GM12878 (cell line): ENCODE measurements around the gene TRRAP. TPM values are rescaled to one million over a fixed set of nuclear protein-coding genes. Genes with fewer than 3 reads are reported as not detected.

Experiments used
- ATAC-seq: fragments of 200-7000 bp; cut with Tn5 transposase; 3 replicates; pipeline ENCODE4 v1.9.1; 2020; ENCODE audit warnings: mild to moderate bottlenecking, moderate library complexity
- BruUV-seq: library from RNA; stranded (reverse); fragments of 400-500 nt; replicated peaks from 2 replicates; lab custom pipeline; 2021; lab: Mats Ljungman, UMichigan
- CTCF ChIA-PET: fragments of 300-600 bp; sonication (Branson Sonifier 250); formaldehyde crosslinking; extraction: SDS; loops from one replicate; lab custom pipeline; 2021; ENCODE audit warnings: inconsistent platforms; lab: Yijun Ruan, JAX
- POLR2A ChIA-PET: fragments of 350-600 bp; formaldehyde crosslinking; extraction: SDS; loops from one replicate; lab custom pipeline; 2021; ENCODE audit warnings: inconsistent platforms; lab: Charles Lee
- RAD21 ChIA-PET: fragments of 300-600 bp; sonication (Branson Sonifier 250); formaldehyde crosslinking; loops from one replicate; lab custom pipeline; 2023; ENCODE audit warnings: antibody characterized with exemption; ENCODE audit not compliant: unreplicated experiment; lab: Charles Lee
- SMC1A ChIA-PET: fragments of 300-600 bp; sonication (Branson Sonifier 250); formaldehyde crosslinking; loops from one replicate; lab custom pipeline; 2023; ENCODE audit not compliant: unreplicated experiment, uncharacterized antibody; lab: Charles Lee
- DNase-seq: peaks from one replicate; pipeline ENCODE4 v3.0.0-alpha.2; 2011; ENCODE audit warnings: low read depth, low spot score
- FAIRE-seq: peaks from 3 replicates; lab custom pipeline; 2011; peaks lifted over from hg19 to GRCh38; lab: Jason Lieb, UNC
- H2AFZ ChIP-seq: 2 replicates; pipeline ENCODE4 v1.6.0; 2011; ENCODE audit warnings: low read depth, low read length, control low read depth; ENCODE audit not compliant: control insufficient read depth
- H3K27ac ChIP-seq: 2 replicates; pipeline ENCODE4 v1.5.1; 2011; ENCODE audit warnings: control low read depth; ENCODE audit not compliant: control insufficient read depth, insufficient read depth
- H3K27me3 ChIP-seq, 2 experiments: replicated peaks in 1 of 2; 2 replicates each; pipeline versions ENCODE4 v1.6.0 to v1.6.1; 2011; ENCODE audit warnings: low read length in 1 of 2; ENCODE audit not compliant: control insufficient read depth in 2 of 2, insufficient read depth in 2 of 2
- H3K36me3 ChIP-seq, 2 experiments: 2 replicates each; pipeline ENCODE4 v1.5.1; 2011; ENCODE audit warnings: low read length in 1 of 2; ENCODE audit not compliant: control insufficient read depth in 2 of 2, insufficient read depth in 2 of 2
- H3K4me1 ChIP-seq: 2 replicates; pipeline ENCODE4 v1.6.1; 2011; ENCODE audit warnings: mild to moderate bottlenecking, low read length, moderate library complexity, mixed read lengths; ENCODE audit not compliant: control insufficient read depth, insufficient read depth
- H3K4me2 ChIP-seq: 2 replicates; pipeline ENCODE4 v1.6.0; 2011; ENCODE audit warnings: control low read depth; ENCODE audit not compliant: control insufficient read depth, insufficient read depth
- H3K4me3 ChIP-seq: fragments of 200-600 bp; sonication (generic); 2 replicates; pipeline ENCODE4 v1.5.1; 2016
- H3K79me2 ChIP-seq: 2 replicates; pipeline ENCODE4 v1.6.0; 2011; ENCODE audit warnings: low read length; ENCODE audit not compliant: control insufficient read depth, insufficient read depth
- H3K9ac ChIP-seq: 2 replicates; pipeline ENCODE4 v1.8.0; 2011; ENCODE audit warnings: low read length, control low read depth, mixed read lengths; ENCODE audit not compliant: control insufficient read depth, insufficient read depth
- H3K9me3 ChIP-seq: replicated peaks from 3 replicates; pipeline ENCODE4 v1.5.1; 2011; ENCODE audit warnings: mild to moderate bottlenecking, low read length; ENCODE audit not compliant: control insufficient read depth, insufficient read depth
- H4K20me1 ChIP-seq: 2 replicates; pipeline ENCODE4 v1.6.0; 2011; ENCODE audit not compliant: control insufficient read depth, insufficient read depth
- BACH1 ChIP-seq: fragments of 450-650 bp; IDR thresholded peaks from 2 replicates; pipeline ENCODE4 v1.6.1; 2017; ENCODE audit warnings: mild to moderate bottlenecking, borderline replicate concordance
- BHLHE40 ChIP-seq, 2 experiments: fragments of 450-650 bp in 1 of 2; IDR thresholded peaks; 2 replicates each; pipeline ENCODE4 v1.6.1; 2011 to 2017; ENCODE audit warnings: low read depth in 2 of 2, borderline replicate concordance in 1 of 2, improper control_type of control experiment in 1 of 2, low read length in 1 of 2, mild to moderate bottlenecking in 1 of 2
- CBX5 ChIP-seq: sonication (generic); IDR thresholded peaks from 2 replicates; pipeline ENCODE4 v1.6.1; 2016; ENCODE audit warnings: low read depth, moderate library complexity, mild to moderate bottlenecking, inconsistent platforms
- CREB1 ChIP-seq: IDR thresholded peaks from 2 replicates; pipeline ENCODE4 v1.6.1; 2012; ENCODE audit warnings: low read depth, mild to moderate bottlenecking, inconsistent platforms
- CTCF ChIP-seq, 3 experiments: IDR thresholded peaks in 2 of 3; conservative IDR thresholded peaks in 1 of 3; 2 replicates each; pipeline ENCODE4 v1.5.1; 2011; ENCODE audit warnings: low read depth in 3 of 3, low read length in 3 of 3, mild to moderate bottlenecking in 3 of 3, control low read depth in 2 of 3, moderate library complexity in 2 of 3, inconsistent platforms in 1 of 3, mixed read lengths in 1 of 3; ENCODE audit not compliant: control insufficient read depth in 2 of 3, insufficient read depth in 1 of 3; ENCODE audit errors: extremely low read depth in 1 of 3
- IRF5 ChIP-seq: fragments of 450-650 bp; IDR thresholded peaks from 2 replicates; pipeline ENCODE4 v1.6.1; 2017; ENCODE audit warnings: borderline replicate concordance
- KAT2A ChIP-seq: conservative IDR thresholded peaks from 2 replicates; pipeline ENCODE4 v1.6.1; 2011; ENCODE audit warnings: low read depth, low read length; ENCODE audit not compliant: control insufficient read depth
- NR2F1 ChIP-seq: fragments of 450-650 bp; conservative IDR thresholded peaks from 2 replicates; pipeline ENCODE4 v1.6.1; 2017; ENCODE audit warnings: mild to moderate bottlenecking
- POLR2A ChIP-seq: IDR thresholded peaks from 2 replicates; pipeline ENCODE4 v1.6.1; 2011; ENCODE audit warnings: low read depth, mild to moderate bottlenecking, low read length
- RAD21 ChIP-seq: IDR thresholded peaks from 2 replicates; pipeline ENCODE4 v1.6.1; 2011; ENCODE audit warnings: mild to moderate bottlenecking, low read depth, low read length, moderate library complexity; ENCODE audit not compliant: insufficient read depth
- RELA ChIP-seq: fragments of 450-650 bp; IDR thresholded peaks from 2 replicates; pipeline ENCODE4 v1.8.0; 2014; ENCODE audit warnings: borderline replicate concordance; ENCODE audit not compliant: partially characterized antibody
- REST ChIP-seq: IDR thresholded peaks from 2 replicates; pipeline ENCODE4 v1.6.1; 2012; ENCODE audit warnings: mild to moderate bottlenecking, low read depth, low read length
- SMC3 ChIP-seq: IDR thresholded peaks from 2 replicates; pipeline ENCODE4 v1.6.1; 2011; ENCODE audit warnings: low read length, improper control_type of control experiment, borderline replicate concordance
- STAT3 ChIP-seq: IDR thresholded peaks from 2 replicates; pipeline ENCODE4 v1.6.1; 2011; ENCODE audit warnings: low read depth, low read length, improper control_type of control experiment
- TCF3 ChIP-seq: IDR thresholded peaks from 2 replicates; pipeline ENCODE4 v1.6.1; 2012; ENCODE audit warnings: low read depth, mild to moderate bottlenecking, low read length, borderline replicate concordance; ENCODE audit not compliant: insufficient read depth
- YY1 ChIP-seq: IDR thresholded peaks from 2 replicates; pipeline ENCODE4 v1.6.1; 2011; ENCODE audit warnings: low read depth, mild to moderate bottlenecking, low read length
- WGBS: methylation state at CpG from one replicate; pipeline ENCODE4 v1.1.6; 2016; ENCODE audit warnings: low lambda C conversion rate; ENCODE audit not compliant: insufficient replicate concordance, insufficient coverage; ENCODE audit errors: missing lambda C conversion rate; 5-methylcytosine and 5-hydroxymethylcytosine counted together
- in situ Hi-C: fragments of 300-500 bp; cut with MboI; formaldehyde crosslinking; loops from 9 replicates; pipeline ENCODE4 v1.14.3; 2018; ENCODE audit warnings: mixed read lengths
- intact Hi-C: fragments of 100-400 bp; cut with micrococcal nuclease; formaldehyde crosslinking; loops from one replicate; pipeline ENCODE4 v1.14.2; 2022; ENCODE audit not compliant: unreplicated experiment
- polyA plus RNA-seq, 11 experiments: library from polyadenylated mRNA; depleted of rRNA in 4 of 11; unstranded in 6 of 11; stranded (reverse) in 5 of 11; fragments of >200 nt; fragmentation: Nextera tagmentation in 4 of 11; fragmentation: Illumina TruSeq in 1 of 11; extraction: Ambion mirVana in 4 of 11; extraction: Trizol in 1 of 11; gene quantifications; 1 replicate in 1 of 11; 2 replicates in 10 of 11; pipeline versions ENCODE4 v1.2.1 to v1.2.3, GENCODE V29; 2011 to 2016; ENCODE audit warnings: inconsistent platforms in 2 of 11, missing spikeins in 2 of 11, low read depth in 1 of 11
- total RNA-seq, 4 experiments: library from RNA; depleted of rRNA in 3 of 4; stranded (reverse); fragments of >200 nt in 3 of 4; fragmentation: Illumina TruSeq in 1 of 4; extraction: Trizol in 1 of 4; gene quantifications; 2 replicates each; pipeline versions ENCODE4 v1.2.1 to v1.2.3, GENCODE V29; 2013 to 2021

The TRRAP gene
- total and polyA plus RNA-seq, 10 of the 15 experiments (the other 5 are each of a cell fraction or from before 2014, with no cell fraction given) = 1.1 to 39.3 (median 8.5) TPM

- Histone ChIP-seq H3K9ac (no peak overlapping the region), H3K27me3 (no peaks in the 10 kb centered on the region), H3K79me2 (no peaks in the 10 kb centered on the region), H3K4me2 (no peak overlapping the region), H2AFZ (no peak overlapping the region), H4K20me1 (no peaks in the 10 kb centered on the region), H3K9me3 (no peaks in the 10 kb centered on the region), H3K4me1 (no peaks in the 10 kb centered on the region; the same call in 1 of the 2 replicates), H3K36me3 (peaks cover 18 to 33% of the 10 kb centered on the region in 2 experiments), H3K27ac (no peak overlapping the region), H3K4me3 (no peak overlapping the region)
- ChIA-PET CTCF (interaction anchor here (0.7 to 3.4 kb wide), 8 partner anchors 10 to 290 kb away, joined by 3 to 27 read pairs (median 4); no protein-coding TSS in a partner anchor), POLR2A (no interaction called here), RAD21 (interaction anchor here (0.9 kb wide), 1 partner anchor 273 kb away, joined by 4 read pairs; no protein-coding TSS in a partner anchor), SMC1A (interaction anchor here (0.5 to 1.5 kb wide), 2 partner anchors 81 to 271 kb away, joined by 3 to 11 read pairs; no protein-coding TSS in a partner anchor)
- ATAC-seq (peak; percentile 94), FAIRE-seq (peak; percentile 81), DNase-seq (peak; percentile 9)
- BruUV-seq = no TSS peak
- in situ Hi-C loops = loop anchor here (5.0 kb wide), 1 partner anchor 272 kb away; no protein-coding TSS in a partner anchor
- intact Hi-C loops = loop anchor here (1.0 to 5.0 kb wide), 2 partner anchors 102 to 273 kb away; partner anchors contain the start of gene SMURF1
- 74% methylated on average over 31 of the region's 31 CpGs for WGBS
- TF ChIP-seq IRF5 (no peak), TCF3 (no peak), CTCF (IDR thresholded peaks at IDR 0.05 in 2 of 3, conservative IDR thresholded peaks at IDR 0.05 in 1 of 3; ENCODE audit: control insufficient read depth in 2 of 3, extremely low read depth in 1 of 3, insufficient read depth in 1 of 3, low read depth in 3 of 3, low read length in 3 of 3) (peak; percentile 63 to 85 (median 64)), CREB1 (no peak), BHLHE40 (IDR thresholded peaks at IDR 0.05; ENCODE audit: borderline replicate concordance in 1 of 2, low read depth in 2 of 2, low read length in 1 of 2) (peak; percentile 44 to 46; a peak in 2 of 4 replicates), YY1 (peak; percentile 50; the same call in 1 of the 2 replicates), KAT2A (no peak), RAD21 (peak; percentile 86), SMC3 (peak; percentile 76), CBX5 (no peak), STAT3 (no peak), NR2F1 (no peak), POLR2A (0 out of 2 replicates have a peak, but pooled peaks have one; percentile 23), RELA (peak; percentile 42), REST (no peak), BACH1 (peak; percentile 26; the same call in 1 of the 2 replicates)
Observed at GRCh38 chr7:99040104-99040958, 162.0 kb downstream of the TRRAP start.
